RPMI7951 (cell line): ENCODE measurements around the gene ROBO2. TPM values are rescaled to one million over a fixed set of nuclear protein-coding genes. Genes with fewer than 3 reads are reported as not detected.

ENCODE experiments used
- DNase-seq: peaks from one replicate; pipeline ENCODE4 v3.0.0-alpha.2; 2012; ENCODE audit warnings: low read depth
- total RNA-seq: library from RNA; depleted of rRNA; stranded (reverse); fragments of >200 nt; shearing (Covaris generic); gene quantifications from 2 replicates; pipeline ENCODE4 v1.2.3, GENCODE V29; 2014

ROBO2 gene
- total RNA-seq, 1 experiment from 2014 or later = not detected

- DNase-seq = no peak
Observed at GRCh38 chr3:77190374-77190773, 150.5 kb downstream of the ROBO2 start.

- DNase-seq = no peak
Observed at GRCh38 chr3:77191014-77191413, 151.1 kb downstream of the ROBO2 start.

GRCh38 chr3:77191640-77192039 lies 151.7 kb downstream of the ROBO2 start:
- no peak for DNase-seq

- no peak for DNase-seq
Observed at GRCh38 chr3:77195766-77196545, 156.1 kb downstream of the ROBO2 start.

GRCh38 chr3:77197408-77197807 lies 157.5 kb downstream of the ROBO2 start:
- no peak for DNase-seq

GRCh38 chr3:77203851-77204250 lies 164.0 kb downstream of the ROBO2 start:
- no peak for DNase-seq

GRCh38 chr3:77204788-77205187 lies 164.9 kb downstream of the ROBO2 start:
- no peak for DNase-seq

GRCh38 chr3:77207753-77208152 lies 167.9 kb downstream of the ROBO2 start:
- DNase-seq = no peak

- no peak for DNase-seq
Observed at GRCh38 chr3:77222701-77223100, 182.8 kb downstream of the ROBO2 start.

- DNase-seq = no peak
Observed at GRCh38 chr3:77227567-77227966, 187.7 kb downstream of the ROBO2 start.

- no peak for DNase-seq
Observed at GRCh38 chr3:77232557-77232956, 192.7 kb downstream of the ROBO2 start.

- no peak for DNase-seq
Observed at GRCh38 chr3:77234004-77234403, 194.1 kb downstream of the ROBO2 start.

GRCh38 chr3:77236118-77236517 lies 196.2 kb downstream of the ROBO2 start:
- no peak for DNase-seq

- DNase-seq = no peak
Observed at GRCh38 chr3:77240072-77240650, 200.3 kb downstream of the ROBO2 start.

- DNase-seq = no peak
Observed at GRCh38 chr3:77242371-77242770, 202.5 kb downstream of the ROBO2 start.

GRCh38 chr3:77244981-77245380 lies 205.1 kb downstream of the ROBO2 start:
- DNase-seq = no peak

GRCh38 chr3:77247061-77247460 lies 207.2 kb downstream of the ROBO2 start:
- no peak for DNase-seq

GRCh38 chr3:77247817-77248216 lies 207.9 kb downstream of the ROBO2 start:
- no peak for DNase-seq

- DNase-seq = no peak
Observed at GRCh38 chr3:77248420-77248819, 208.5 kb downstream of the ROBO2 start.

- DNase-seq = no peak
Observed at GRCh38 chr3:77251136-77251535, 211.2 kb downstream of the ROBO2 start.

- DNase-seq = peak; percentile 16
Observed at GRCh38 chr3:77254967-77255831, 215.3 kb downstream of the ROBO2 start.
